ENCODE data around the gene EGLN3.
A peak's percentile ranks its signal among the peaks of the same experiment; 100 is the strongest.
"Not testable (repeated sequence)": the region's sequence is repeated elsewhere in the genome, so short reads cannot be mapped to it uniquely, and the experiment has no call there.

The EGLN3 gene

GRCh38 chr14:33950320-33951182 is at the start of gene EGLN3:
Gene EGLN3 (minus strand): TSS chr14:33951074. CDS start chr14:33950752, 322 bp downstream.
- peak; percentile 38 for DNase-seq

DNA sequence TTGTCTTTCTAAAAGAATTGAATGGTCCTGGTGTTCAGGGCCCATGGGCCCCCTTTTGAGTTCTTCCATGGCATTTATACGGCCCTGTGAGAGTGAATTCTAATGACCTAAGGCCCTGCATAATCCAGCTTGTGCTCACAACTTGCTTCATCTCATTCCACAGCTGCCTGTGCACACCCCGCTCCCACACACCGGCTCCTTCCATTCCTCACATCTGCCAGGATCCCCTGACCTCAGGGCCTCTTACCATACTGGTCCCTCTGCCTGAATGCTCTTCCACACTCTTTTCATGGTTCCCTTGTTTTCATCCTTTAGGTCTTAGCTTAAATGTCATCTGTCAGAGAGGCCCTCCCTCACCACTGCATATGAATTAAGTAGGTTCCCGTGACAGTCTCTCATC is 49.5 kb upstream of the EGLN3 start:
- DNase-seq: no peak

DNA sequence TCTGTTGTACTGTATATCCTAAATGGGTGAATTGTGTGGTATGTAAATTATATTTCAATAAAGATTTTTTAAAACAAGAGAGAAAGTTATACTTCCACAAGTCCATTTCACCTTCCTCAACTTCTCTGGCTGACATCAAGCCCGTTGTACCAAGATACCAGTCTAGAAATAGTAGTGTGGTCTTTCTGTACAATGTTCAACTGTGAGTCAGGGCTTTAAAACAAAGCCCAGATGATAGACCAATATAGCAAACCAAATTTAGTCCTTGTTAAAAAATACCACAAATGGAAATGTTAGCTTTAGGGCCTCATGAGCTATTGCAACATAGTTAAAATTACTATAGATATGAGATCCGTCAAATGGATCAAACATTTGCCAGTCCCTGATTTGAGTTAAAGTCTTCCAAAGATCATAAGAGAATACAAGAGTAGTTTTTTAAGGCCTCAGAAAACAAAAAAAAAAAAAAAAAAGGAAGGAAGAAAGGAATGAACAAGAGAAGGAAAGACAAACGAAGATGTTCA is 49.0 kb upstream of the EGLN3 start:
- DNase-seq: no peak

GRCh38 chr14:33997611-33998010 is 46.7 kb upstream of the EGLN3 start:
- no peak for DNase-seq

GRCh38 chr14:33996462-33996861 is 45.6 kb upstream of the EGLN3 start:
- no peak for DNase-seq

- DNase-seq: no peak
Measured at GRCh38 chr14:33993246-33993645, 42.4 kb upstream of the EGLN3 start.

GRCh38 chr14:33992274-33993007 is 41.6 kb upstream of the EGLN3 start:
- DNase-seq: no peak

GRCh38 chr14:33990790-33991189 is 39.9 kb upstream of the EGLN3 start:
- no peak for DNase-seq

DNA sequence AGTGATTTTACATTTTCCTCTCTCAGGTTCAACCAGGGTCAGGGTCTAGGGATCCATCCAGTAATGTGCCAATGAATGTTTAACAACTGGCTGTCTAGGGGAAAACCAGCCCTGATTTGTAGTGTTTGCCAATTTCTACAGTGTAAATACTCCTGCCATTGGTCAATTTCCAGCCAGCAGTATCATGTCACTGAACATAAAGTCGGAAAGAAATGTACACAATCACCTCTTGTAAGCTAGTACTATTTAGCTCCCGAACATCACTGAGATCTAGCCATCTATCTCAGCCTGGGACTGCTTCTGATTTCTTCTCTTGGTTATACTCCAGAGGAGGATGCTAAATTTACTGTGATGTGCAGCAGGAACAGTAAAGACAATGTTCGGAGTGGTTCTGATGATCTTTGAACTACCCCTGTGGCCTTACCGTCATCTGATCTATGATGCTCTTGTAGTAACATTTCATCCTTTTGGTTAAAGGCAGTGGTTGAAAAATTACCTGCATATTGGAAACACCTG is 36.7 kb upstream of the EGLN3 start:
- DNase-seq: no peak

DNA sequence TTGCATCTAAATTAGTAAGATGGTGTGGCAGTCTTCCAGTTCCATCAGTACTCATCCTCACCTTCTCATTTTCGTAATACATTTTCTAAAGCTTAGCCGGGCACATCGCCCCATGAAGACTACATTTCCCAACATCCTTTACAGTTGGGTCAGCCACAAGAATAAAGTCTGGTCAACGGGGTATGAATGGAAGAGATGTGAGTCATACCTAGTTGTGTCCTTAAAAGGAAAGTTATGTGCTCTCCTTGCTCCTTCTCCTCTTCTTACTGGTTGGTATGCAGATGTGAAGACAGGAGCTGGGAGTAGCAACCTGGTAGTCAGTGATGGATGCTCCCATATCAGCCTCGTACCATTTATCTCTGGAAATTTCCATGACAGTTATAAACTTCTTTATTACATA is 35.9 kb upstream of the EGLN3 start:
- no peak for DNase-seq

DNA sequence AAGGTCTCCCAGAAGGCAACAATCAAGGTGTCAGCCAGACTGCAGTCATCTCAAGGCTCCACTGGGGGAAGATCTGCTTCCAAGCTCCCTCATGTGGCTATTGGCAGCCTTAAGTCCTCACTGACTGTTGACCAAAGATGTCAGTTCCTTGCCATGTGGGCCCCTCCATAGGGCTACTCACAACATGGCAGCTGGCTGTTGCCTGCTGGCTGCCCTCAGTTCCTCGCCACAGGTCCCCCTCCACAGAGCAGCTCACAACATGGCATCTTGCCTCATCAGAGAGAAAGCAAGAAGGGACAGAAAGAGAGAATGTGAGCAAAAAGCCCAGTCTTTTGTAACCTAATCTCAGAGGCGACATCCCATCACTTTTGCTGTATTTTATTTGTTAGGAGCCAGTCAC is 34.4 kb upstream of the EGLN3 start:
- no peak for DNase-seq

DNA sequence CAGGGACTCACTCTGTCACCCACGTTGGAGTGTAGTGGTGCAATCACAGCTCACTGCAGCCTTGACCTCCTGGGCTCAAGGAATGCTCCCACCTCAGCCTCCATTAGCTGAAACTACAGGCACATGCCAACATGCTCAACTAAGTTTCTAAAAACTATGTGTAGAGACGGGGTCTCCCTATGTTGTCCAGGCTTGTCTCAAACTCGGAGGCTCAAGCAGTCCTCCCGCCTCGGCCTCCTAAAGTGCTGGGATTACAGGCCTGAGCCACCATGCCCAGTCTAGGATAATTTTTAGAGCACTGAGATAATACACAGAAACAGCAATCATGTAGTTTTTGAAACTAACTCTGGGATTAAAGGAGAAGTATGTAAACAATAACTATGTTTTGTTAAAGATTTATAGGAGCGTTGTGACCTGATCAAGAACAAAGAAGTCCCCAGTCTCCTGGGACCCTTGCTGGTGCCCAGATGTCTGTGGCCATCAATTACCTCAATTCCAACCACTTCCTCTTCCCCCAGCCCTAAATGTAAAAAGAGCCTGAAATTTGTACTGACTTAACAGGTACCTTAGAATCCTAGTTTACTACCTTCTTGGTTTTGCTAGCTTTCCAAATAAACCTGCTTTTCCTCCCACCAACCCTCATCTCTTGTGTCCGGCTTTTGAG is 28.9 kb upstream of the EGLN3 start:
- DNase-seq: no peak

- DNase-seq: no peak
Measured at GRCh38 chr14:33978892-33979612, 28.2 kb upstream of the EGLN3 start.

DNA sequence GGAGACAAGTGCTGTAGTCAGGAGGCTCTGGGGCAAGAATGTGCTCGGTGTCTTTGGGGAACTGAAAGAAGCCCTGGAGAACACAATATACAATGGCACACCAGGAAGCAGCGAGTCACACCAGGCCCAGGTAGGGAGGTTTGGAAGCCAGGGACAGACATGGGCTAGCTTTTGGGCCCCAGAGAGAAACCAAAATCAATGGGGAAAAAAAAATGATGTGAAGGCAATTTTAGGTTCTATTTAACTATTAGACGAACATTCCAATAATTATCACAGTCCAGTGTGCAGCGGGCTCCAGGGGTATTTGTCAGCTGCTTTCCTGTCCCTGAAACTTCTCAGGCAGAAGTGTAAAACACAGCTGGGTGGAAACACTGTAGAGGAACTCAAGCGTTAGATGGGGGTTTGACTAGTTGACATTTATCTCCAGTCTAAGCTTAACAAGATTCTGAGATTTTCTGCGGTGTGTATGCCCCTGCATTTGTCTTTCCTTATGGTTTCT is 21.8 kb upstream of the EGLN3 start:
- DNase-seq: no peak

GRCh38 chr14:33969846-33970245 is 19.0 kb upstream of the EGLN3 start:
- DNase-seq: not testable (repeated sequence)

GRCh38 chr14:33968722-33969121 is 17.8 kb upstream of the EGLN3 start:
- DNase-seq: no peak

GRCh38 chr14:33967138-33967537 is 16.3 kb upstream of the EGLN3 start:
- DNase-seq: no peak

DNA sequence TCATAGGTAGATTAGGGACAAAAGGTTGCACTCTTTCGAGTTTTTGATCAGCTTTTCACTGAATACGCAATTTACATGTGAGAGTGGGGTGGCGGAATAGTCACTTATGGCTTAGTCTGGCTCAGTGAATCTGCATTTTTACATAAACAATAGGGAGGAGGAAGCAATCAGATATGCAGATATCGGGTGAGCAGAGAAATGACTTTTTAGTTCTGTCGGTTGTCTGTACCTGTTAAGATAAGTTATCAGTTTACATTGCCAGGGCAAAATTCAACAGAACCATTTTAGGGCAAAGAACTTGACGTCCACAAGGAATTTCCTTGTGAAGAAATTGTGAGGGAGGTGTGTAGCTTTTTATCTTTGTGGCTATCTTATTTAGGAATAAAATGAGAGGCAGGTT is 15.4 kb upstream of the EGLN3 start:
- DNase-seq: no peak

GRCh38 chr14:33964599-33965317 is 13.9 kb upstream of the EGLN3 start:
- DNase-seq: no peak

GRCh38 chr14:33963892-33964291 is 13.0 kb upstream of the EGLN3 start:
- DNase-seq: no peak

DNA sequence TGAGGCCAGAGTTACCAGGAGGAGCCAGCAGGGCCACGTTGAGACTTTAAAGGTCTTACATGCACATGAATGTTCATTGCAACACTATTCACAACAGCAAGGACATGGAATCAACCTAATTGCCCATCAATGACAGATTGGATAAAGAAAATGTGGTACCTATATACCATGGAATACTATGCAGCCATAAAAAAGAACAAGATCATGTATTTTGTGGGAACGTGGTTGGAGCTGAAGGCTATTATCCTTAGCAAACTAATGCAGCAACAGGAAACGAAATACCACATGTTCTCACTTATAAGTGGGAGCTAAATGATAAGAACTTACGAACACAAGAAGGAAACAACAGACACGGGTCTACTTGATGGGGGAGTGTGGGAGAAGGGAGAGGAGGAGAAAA is 11.6 kb upstream of the EGLN3 start:
- DNase-seq: not testable (repeated sequence)

DNA sequence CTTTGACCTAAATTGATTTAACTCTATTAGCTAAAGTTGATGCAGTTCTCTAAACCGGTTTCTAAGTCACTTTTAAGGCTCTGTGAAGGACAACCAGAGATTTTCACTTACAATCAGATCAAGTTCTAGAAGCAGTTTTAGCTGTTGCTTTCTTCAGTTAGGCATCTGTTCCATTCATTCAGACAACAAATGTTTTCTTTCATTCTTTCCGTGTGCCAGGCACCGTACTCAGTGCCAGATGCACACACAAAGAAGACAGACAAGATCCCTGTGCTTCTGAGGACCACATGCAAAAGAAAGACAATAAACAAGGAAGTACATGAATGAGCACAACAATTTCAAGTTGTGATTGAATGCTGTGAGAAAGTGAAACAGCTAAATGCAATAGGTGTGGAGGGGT is 11.1 kb upstream of the EGLN3 start:
- DNase-seq: no peak

Measured in NCI-H1436 treated with DMSO at 0.1 percent for 48 hours (cell line).